ENCODE results near the gene ISM1.

DNA sequence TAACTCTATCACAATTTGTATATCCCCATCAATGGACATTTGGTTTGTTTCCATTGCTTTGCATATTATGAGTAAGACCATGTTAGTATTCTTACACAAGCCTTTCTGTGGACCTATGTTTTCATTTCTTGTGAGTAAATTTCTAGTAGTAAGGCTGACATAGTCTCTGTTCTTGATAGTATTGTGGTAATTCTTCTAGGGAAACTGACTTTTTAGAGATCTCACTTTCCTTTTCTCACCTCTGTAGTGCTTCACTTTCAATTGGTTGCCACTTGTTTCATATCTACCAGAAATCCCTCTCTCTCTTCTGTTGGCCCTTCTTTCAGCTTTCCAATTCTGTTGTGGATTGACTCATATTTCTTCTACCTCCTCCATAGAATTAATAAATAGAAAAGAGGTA lies 8.5 kb downstream of the ISM1 start:
- TF ChIP-seq POLR2A (IDR thresholded peaks at IDR 0.05) = no peak
- TF ChIP-seq EP300 (IDR thresholded peaks at IDR 0.05; ENCODE audit: low read depth) = no peak
- no peak for TF ChIP-seq POLR2AphosphoS5 (IDR thresholded peaks at IDR 0.05)
- TF ChIP-seq, protein P1, sequence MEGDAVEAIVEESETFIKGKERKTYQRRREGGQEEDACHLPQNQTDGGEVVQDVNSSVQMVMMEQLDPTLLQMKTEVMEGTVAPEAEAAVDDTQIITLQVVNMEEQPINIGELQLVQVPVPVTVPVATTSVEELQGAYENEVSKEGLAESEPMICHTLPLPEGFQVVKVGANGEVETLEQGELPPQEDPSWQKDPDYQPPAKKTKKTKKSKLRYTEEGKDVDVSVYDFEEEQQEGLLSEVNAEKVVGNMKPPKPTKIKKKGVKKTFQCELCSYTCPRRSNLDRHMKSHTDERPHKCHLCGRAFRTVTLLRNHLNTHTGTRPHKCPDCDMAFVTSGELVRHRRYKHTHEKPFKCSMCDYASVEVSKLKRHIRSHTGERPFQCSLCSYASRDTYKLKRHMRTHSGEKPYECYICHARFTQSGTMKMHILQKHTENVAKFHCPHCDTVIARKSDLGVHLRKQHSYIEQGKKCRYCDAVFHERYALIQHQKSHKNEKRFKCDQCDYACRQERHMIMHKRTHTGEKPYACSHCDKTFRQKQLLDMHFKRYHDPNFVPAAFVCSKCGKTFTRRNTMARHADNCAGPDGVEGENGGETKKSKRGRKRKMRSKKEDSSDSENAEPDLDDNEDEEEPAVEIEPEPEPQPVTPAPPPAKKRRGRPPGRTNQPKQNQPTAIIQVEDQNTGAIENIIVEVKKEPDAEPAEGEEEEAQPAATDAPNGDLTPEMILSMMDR (IDR thresholded peaks at IDR 0.05) = no peak

All from transverse colon (tissue), 4 donors.